Nucleus accumbens (tissue), 56 donors: Measurements from ENCODE around the gene AFAP1.

ENCODE experiments used
- DNase-seq, 56 donors: peaks; one replicate each; lab custom pipeline; 2025; lab: John Stamatoyannopoulos, UW

AFAP1 gene

DNA sequence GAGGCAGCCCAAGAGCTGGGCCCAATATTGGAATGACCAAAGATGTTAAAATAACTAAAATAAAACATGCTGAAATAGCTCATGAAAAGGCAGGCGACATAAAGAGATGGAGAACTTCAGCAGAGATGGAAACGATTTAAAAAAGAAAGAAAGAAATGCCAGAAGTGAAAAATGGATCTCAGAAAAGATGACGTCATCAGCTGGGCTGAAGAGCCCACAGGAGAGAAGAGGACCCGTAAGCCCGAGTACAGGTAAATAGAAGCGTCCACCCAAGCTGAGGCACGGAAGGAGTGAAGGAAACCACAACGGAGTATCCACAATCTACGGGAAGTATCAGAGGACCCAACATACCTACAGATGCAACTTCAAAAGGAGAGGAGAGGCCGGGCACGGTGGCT, 112.8 kb downstream of the AFAP1 start:
- no peak for DNase-seq

DNA sequence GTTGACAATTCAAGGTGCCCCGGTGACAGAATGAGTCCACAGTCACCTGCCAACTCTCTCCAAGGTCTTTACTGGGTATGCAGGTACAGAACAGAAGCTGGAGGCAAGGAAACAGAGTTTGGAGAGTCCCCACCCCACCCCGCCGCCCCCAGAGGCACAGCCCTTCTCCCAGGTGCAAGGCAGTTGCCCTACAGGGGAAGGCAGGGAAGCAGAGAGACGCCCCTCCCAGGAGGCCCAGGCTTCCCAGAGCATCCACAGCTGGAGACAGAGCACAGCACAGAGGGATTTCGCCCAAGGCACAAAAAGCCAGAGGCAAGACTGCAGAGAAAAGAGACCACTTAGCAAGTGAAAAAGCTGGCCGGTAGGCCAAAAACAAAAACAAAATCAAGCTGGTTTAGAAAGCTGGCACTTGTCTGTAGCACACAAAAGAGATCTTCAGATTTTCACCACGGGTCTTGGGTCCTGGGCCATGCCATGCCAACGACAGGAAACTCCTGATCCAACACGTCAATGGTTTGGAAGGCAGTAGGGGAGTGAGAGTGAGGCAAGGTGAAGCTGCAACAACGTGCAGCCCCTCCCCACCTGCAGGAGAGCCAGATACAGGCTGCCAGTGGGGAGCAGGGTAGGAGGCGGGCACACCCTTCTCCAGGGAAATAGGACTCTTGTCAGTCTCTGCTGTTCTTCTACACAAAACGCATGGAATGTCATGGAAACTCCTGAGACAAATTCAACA, 113.3 kb downstream of the AFAP1 start:
- no peak for DNase-seq

GRCh38 chr4:7824218-7824617, 115.4 kb downstream of the AFAP1 start:
- no peak for DNase-seq

GRCh38 chr4:7823416-7823824, 116.2 kb downstream of the AFAP1 start:
- peak in 1 of 56 donors; percentile 11 for DNase-seq

DNA sequence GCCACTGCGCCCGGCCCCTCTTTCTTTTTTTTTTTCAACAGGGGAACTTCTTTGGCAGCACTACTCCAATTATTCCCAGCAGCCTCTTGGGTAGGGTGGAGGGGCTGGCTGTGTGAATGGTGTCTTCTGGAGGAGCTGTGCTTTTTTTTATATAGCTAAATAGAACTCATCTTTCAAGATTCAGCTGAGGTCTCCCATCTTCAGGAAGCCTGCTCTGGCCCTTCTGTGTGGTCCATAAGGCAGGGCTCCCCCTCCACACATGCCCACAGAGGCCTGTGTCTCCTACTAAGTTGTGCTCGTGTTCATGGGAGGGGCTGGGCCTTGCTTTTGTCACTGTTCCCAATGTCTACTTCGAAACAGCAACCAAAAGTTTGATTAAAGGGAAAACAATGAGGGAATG, 116.8 kb downstream of the AFAP1 start:
- no peak for DNase-seq

DNA sequence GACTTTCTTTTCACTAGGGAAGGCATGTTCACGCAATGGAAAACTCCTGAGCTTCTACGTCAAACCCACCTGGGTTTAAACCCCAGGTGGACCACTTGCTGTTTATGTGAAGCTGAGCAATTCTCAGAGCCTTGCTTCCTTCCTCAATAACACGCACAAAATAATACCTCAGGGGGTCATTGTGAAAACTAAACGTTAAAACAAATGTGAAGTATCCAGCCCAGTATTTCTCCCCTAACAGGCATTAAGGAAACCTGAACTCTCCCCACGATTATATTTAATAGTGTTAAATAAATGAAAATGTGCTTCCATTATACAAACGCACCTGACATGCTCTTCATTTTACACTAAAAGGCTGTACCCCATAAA, 117.5 kb downstream of the AFAP1 start:
- DNase-seq, result no peak

DNA sequence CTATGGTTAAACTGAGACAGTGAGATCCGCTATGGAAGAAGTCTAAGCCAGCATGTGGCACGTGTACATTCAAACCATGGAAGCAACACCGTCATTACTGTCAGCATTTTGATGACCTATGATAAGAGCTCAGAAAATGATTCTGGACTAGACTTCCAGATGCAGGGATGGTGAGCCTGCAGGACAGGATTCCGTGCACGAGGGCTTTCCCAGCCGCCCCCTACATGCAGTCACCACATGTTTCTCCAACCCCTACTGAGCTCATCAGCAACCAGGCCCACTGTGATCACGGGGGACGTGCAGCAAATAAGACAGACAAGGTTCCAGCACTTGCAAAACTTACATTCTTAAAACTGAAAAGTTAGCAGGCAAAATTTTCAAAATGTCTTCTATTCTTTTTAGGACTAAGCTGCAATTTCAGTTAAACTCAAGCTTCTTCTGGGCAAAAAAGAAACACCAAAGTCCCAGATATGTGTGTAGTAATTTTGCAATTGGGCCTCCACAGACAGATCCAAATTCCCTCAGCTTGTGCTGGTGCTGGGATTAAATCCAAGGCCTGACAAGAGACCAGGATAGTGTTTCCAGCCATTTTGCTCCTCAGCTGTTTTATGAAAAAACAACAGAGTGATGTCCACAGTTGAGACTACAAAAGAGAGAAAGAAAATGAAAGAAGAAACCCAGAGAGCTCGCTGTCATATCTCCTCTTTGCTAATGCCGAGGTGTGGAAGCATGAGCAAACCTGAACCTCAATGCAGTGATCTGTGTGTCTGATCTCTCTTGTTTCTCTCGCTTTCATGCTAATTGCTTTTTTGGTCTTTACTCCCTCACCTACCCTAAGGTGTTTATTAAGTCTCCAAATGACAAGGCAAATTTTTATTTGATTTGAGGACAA, 118.2 kb downstream of the AFAP1 start:
- DNase-seq, result no peak

- peak in 6 of 56 donors; percentile 17 to 47 (median 38) for DNase-seq
Measured at GRCh38 chr4:7820031-7820818, 119.4 kb downstream of the AFAP1 start.

DNA sequence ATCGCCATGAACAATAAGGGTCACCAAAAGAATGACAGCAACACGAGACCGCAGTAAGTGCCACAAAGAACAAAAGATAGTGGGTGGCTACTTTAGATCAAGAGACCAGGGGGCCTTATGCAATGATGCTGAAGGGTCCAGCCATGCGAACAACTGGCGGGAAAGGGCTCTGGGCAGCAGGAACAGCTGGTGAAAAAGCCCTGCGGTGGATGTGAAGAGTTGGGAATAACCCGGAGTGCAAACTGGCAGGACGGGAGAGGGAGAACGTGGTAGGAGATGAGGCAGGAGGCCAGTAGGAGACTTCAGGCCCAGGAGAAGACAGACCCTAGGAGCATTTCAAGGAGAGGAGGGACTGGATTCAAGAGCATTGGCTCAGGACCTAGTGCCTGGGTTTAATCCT, 120.2 kb downstream of the AFAP1 start:
- no peak for DNase-seq

DNA sequence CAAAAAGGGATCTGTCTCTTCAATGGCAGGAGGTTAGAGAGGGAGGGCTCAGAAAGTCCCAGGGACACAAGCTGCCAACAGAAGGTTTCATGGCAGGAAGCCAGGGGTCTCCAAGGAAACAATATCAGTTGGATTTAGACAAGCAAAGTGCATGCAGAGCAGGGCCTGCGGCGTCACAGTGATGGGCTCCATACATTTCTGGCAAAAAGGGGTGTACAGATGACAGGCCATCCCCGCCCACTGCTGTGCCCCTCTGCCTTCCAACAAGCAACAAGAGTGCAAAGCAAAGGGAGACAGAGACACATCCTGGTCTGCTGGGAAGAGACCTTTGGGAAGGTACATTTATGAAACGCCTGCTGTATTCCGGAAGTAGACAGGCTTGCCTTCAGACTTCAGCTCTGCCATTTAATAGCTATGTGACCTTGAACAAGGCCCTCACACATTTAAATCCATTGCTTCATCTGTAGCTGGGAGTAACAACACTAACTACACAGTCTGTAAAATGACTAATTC, 121.2 kb downstream of the AFAP1 start:
- peak in 2 of 56 donors; percentile 26 to 56 for DNase-seq

DNA sequence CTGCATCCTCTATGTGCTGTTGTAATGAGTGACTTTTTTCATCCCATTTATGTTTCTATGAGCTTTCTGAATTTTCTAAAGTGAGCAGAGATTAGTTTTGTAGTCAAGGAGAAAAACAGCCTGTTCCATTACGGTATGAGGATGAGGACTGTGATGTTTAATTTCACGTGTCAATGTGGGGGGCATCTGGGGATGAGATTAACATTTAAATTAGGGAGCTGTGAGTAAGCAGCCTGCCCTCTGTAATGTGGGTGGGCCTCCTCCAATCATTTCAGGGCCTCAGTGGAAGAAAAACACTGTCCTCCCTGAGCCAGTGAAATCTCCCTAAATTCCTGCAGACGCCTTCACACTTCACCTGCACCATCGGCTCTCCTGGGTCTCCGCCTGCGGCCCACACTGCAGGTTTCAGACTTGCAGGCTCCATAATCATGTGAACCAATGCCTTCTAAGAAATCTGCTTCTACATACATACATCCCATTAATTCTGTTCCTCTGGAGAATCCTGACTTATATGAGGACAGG, 121.7 kb downstream of the AFAP1 start:
- peak in 4 of 56 donors; percentile 29 to 45 (median 36) for DNase-seq

- DNase-seq, result no peak
Measured at GRCh38 chr4:7816771-7817170, 122.9 kb downstream of the AFAP1 start.

GRCh38 chr4:7815981-7816380, 123.7 kb downstream of the AFAP1 start:
- DNase-seq, result no peak

- no peak for DNase-seq
Measured at GRCh38 chr4:7815562-7815961, 124.1 kb downstream of the AFAP1 start.

DNA sequence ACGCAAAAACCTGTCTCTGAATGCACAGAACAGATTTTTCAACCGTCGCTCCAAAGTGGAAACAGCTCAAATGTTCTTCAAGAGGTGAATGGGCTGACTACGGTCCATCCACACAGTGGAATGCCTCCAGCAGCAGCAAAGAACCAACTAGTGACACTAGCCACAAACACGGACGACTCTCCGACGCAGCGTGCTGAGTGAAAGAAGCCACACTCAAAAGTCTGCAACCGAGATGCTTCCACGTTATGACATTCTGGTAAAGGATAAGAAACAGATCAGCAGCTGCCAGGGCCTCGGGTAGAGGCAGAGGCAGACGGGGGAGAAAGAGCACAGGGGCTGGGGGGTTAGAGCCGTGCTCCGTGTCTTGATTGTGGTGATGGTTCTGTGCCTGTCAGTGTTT, 125.2 kb downstream of the AFAP1 start:
- DNase-seq, result no peak

GRCh38 chr4:7813674-7814073, 126.0 kb downstream of the AFAP1 start:
- no peak for DNase-seq

DNA sequence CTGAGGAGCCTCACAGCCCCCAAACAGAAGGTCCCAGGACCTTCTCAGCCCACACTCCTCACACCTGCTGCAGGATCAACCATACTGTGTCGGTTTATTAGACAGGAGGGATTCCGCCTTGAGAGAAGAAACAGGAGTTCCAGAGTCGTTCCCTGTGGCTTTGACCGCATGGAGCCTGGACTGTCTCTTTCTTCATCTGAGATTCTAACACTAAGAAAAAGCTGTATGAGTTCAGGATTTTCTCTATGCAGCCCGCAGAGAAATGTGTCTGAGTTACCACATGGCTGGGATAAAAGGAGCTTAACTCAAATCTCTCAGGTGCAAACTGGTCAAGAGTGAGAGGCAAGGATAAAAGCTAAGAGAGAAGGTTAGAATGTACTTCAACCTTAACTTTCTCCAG, 126.7 kb downstream of the AFAP1 start:
- DNase-seq, result no peak

DNA sequence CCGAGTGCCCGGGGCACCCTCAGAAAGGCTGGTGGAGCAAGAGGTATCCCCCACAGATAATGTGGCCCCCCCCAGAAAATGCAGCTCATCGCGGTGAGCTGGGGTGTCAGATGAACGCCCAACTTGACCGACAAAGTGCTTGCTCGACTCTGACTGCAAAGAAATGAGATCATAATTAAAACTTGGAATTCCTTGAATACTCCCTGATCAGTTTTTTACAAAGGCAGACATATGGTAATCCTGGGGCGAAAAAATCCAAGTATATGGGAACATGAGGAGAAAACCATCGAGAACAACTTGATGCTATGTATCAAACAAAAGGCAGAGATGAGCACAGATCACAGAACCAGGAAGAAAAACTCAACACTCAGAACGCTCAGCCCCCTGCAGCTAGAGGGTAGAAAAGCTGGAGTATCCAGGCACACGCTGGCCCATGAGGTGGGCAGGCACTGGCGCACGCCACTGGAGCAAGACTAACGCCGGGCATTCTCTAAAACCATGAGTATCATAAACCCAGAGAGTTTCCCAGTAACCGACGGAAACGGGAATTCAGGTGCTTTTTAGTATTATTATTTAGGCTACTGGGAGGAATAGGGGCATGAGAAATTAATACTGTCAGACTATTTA, 127.3 kb downstream of the AFAP1 start:
- no peak for DNase-seq

GRCh38 chr4:7811536-7812191, 128.0 kb downstream of the AFAP1 start:
- DNase-seq, result no peak
